ENCODE measurements around the gene MTMR11. TPM values are rescaled to one million over a fixed set of nuclear protein-coding genes. Genes with fewer than 3 reads are reported as not detected.
"Not testable (repeated sequence)": the region's sequence is repeated elsewhere in the genome, so short reads cannot be mapped to it uniquely, and the experiment has no call there.

The MTMR11 gene
- total RNA-seq, 2 donors from 2014 or later = 18.4 to 23.7 TPM

DNA sequence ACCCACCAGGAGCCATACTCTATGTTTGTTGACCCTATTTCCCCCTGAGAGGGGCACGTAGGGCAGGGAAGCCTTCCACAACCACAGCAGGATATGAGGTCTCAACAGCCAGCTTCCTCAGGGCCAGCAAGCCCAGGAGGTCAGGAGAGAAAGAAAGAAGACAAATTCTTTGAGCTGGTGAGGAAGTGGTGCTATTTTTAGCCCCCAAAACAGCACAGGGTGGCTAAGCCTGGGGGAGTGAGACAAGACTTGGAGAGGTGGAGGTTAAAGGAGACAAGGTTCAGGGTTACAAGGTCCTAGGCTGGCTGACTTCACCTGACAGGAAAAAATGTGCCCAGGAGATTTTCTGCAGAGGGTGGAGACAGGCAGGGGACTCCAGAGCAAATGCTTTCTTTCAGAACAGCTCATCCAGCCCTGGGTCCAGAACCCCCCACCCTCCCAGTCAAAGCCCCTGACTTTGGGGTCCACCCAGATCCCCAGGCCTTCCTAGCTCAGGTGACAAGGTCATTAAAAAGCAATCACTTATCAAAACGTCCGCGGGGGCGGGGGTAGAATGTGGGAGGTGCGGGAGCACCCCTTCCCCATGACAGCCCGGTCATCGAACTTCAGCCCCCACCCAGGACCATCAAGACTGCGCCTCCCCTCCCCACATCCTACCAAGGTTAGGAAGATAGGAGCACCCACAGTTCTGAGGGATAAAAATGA lies 20.3 kb downstream of the MTMR11 start:
- no peak for DNase-seq (ENCODE audit: low spot score)
- intact Hi-C loops (cut with DNase I) = no loop called here

DNA sequence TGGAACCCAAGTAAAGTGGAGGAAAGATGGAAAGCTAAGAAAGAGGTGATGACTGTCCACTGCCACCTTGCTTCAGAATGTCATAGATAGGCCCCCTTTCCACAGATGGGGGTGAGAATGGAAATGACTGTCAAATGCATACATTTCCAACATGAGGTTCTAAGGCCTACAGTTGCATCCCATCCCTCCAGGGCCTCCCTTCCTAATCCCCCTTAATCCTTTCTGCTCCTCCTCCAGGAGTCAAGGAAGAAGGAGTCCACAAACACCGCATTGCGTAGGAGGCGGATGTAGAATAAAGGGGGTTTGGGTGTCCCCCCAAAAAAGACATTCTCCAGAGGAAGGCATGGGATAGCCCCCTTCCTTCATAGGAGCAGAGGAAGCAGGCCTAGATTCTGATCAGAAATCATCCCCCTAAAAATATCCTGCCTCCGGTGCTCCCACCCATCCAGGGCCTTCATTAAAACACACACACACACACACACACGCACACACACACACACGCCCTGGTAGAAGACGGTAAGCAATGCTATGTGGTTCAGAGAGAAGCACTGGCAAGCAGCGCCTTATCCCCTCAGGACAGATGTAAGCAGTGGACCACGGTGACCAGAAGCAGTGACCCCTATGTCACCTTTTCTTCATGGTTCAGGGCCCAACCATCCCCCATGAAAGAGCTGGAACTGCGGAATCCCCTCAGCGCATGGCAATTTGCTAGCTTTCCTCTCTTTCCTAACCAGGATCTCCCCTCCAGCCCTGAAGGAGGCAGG lies 21.1 kb downstream of the MTMR11 start:
- intact Hi-C loops (cut with DNase I) = no loop called here
- DNase-seq (ENCODE audit: low spot score) = no peak

DNA sequence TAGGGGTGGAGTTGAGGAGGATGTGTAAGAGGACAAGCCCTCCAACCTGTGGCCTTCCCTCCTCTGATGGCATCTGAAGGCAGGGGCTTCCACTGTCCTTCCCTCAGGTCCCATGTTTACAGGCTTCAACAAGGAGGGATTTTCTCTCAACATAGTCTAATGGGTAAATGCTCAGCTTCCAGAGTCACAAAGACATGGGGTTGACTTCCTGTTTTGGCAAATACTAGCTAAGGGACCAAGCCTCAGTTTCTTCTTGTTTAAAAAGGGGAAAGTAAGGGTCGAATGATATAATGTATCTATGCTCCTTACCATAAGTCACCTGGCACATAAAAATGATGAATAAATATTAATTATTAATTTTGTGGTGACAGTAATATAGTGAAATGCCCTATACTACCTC lies 22.1 kb downstream of the MTMR11 start:
- intact Hi-C loops (cut with DNase I) = no loop called here
- no peak for DNase-seq (ENCODE audit: low spot score)

DNA sequence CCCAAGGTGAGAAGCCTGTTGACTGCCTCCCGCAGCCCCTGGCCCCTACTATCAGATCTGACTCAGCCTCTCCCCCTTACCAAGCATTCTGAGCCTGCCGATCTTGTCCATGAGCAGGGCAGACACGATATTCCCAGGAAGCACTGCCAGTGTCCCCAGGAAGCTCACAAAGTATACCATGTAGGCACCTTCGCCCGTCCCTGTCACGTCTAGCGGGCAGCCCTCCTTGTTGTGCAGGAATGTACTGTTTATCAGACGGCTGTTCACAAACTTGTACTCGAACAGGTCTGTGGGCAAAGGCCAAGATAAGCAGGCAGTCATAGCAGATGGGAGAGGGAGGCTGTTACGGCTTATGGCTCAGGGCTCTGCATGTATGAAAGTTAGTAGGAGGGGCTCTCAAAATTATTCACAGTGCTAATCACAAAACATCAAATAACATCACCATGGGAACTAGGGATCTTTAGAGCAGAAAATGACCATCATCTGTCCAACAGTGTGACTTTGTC lies 30.1 kb downstream of the MTMR11 start:
- intact Hi-C loops (cut with DNase I) = no loop called here
- DNase-seq (ENCODE audit: low spot score) = no peak

DNA sequence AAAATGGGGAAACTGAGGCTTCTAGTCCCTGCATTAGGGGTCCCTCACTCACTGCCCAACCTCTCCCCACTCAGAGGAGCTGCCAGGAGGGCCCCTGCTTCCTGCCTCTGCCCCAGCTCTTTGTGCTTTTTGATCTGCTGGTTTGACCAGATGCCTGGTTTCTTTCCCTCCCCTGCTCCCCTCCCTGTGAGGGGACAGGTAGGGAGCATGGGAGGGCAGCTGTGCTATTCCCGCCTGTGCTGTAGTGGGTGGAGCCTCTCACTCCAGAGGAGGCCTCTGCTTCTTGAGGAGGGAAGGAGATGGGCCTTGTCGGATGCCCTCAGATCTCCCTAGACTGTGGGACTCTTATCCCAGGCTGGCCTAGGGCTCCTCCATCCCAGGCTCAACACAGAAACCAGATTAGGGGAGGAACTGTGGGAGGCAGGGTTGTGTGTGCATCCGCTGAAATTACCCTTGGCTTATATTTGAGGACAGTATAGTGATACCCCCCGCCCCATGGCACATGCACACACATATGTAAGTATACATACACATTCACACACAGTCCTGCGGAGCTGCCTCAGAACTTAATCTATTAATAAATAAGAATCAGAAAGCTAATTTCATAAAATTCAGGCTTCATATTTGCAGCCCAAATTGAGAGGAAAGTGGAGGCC lies 32.7 kb downstream of the MTMR11 start:
- no peak for DNase-seq (ENCODE audit: low spot score)
- intact Hi-C loops (cut with DNase I) = no loop called here

DNA sequence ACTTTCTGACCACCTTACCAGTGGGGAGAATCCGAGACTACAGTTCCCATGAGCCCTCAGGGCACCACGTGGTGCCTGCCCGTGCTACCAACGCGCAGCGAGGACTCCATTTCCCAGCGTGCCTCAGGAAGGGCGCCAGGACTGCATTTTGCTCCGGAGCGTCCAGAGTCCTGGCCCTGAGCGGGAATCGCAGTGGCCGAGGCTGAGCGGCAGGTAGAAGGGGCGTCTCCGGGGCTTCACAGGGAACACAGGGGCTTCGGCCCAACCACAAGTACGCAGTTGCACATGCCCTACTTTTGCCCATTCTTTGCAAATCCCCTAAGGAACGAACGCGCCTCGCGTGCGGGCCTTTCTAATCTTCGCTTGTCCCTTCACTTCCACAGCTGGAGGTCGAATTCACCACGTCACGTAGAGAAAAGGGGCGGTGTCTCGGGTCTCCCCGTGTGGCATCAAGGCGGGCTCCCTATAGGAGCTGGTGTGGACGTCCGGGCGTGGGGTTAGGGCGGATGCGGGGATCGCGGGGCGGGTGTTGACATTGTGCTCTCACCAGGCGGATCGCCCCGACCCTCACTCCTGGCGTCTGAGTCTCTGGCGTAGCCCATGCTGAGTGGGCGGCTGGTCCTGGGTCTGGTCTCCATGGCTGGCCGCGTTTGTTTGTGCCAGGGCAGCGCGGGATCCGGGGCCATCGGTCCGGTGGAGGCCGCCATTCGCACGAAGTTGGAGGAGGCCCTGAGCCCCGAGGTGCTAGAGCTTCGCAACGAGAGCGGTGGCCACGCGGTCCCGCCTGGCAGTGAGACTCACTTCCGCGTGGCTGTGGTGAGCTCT lies 37.0 kb downstream of the MTMR11 start, which contains the start of gene BOLA1:
BOLA1 (plus strand) TSS at position 109 of the 825 bp plus-strand sequence; CDS start at position 601, 492 bp downstream.
- peak; percentile 98 for DNase-seq (ENCODE audit: low spot score)
- intact Hi-C loops (cut with DNase I) = no loop called here

DNA sequence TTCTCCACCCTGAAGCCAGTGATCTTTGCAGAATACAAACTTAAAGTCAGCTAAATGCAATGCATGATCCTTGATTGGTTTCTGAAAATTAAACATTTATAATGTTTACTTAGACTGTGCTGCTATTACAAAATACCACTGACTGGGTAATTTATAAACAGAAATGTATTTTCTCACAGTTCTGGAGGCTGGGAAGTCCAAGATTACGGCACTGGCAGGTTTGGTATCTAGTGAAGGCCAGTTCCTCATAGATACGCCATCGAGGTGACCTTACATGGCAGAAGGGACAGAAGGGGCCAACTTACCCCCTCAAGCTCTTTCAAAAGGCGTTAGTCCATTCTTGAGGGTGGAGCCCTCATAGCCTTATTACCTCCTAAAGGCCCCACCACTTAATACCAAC lies 40.1 kb downstream of the MTMR11 start:
- intact Hi-C loops (cut with DNase I) = no loop called here
- no peak for DNase-seq (ENCODE audit: low spot score)

DNA sequence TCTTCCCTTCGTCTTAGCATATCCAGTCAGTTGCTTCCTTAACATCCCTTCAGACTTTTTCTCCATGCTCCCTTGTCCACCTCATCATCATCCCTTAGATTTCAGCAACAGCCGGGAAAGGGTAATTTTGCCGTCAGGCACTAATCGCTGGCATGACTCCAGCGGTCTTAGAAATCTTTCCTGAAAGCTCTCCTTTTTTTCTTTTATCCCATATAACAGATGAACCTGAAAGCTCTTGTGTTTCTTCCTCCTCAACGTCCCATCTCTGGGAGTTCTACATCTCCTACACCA lies 47.7 kb downstream of the MTMR11 start:
- no peak for DNase-seq (ENCODE audit: low spot score)
- intact Hi-C loops (cut with DNase I) = no loop called here

DNA sequence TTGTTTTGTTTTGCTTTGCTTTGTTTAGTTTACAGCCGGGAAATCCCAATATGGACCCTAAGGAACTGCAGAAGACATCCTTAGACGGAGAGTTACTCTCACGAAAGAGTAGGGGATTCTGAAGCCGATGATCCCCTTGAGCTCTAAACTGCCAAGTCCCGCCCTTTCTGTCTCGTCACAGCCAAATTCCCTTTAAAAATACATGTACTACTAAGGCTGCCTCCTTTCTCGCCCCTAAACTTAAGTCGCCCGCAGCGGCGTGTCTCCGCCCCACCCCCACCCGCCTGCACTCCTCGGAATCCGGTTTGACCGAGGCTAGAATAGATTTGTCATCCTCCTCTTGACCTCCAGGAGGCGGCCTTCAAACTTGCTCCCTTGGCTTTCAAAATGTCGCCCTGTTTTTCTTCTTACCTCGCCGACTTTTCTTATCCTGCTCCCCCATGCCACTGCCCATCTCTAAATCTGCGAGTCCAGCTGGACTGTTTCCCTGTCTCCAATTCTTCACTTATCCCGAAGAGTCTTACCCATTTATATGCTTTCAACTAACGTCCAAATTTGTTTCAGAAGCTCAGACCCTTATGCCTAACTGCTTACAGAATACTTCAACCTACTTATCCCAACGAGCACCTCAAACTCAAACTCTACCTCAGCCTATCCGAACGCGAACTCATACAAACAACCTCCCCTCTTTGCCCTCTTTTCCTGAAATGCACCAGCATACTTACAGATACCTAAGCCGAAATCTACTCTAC lies 48.3 kb downstream of the MTMR11 start:
- intact Hi-C loops (cut with DNase I) = no loop called here

DNA sequence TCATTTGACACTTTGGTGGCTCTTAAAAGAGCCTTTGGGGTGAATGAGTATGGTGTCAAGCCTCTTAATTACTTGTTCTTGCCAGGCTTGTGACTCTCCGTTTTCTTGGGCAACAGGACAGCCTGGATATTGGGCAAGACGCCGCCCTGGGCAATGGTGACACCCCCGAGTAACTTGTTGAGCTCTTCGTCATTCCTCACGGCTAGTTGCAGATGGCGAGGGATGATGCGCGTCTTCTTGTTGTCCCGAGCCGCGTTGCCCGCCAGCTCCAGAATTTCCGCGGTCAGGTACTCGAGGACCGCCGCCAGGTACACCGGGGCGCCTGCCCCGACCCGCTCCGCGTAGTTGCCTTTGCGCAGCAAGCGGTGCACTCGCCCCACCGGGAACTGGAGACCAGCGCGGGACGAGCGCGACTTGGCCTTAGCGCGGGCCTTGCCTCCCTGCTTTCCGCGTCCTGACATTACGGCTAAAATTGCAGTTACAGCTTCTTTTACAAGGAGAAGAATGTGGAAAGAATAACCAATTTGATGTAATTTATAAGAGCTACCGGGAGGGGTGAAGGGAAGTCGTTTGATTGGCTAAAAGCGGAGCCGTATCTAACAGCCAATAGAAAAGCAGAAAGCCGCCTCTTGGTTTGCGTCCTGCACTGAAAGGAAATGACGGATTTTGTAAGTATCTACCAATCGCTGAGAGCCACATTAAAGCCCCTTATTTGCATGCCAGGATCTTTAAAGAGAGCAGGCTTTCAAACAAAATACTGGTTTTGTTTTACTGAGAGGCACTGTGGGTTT lies 49.0 kb downstream of the MTMR11 start:
- intact Hi-C loops (cut with DNase I) = no loop called here
- peak; percentile 91 for DNase-seq (ENCODE audit: low spot score)

More for the DNA sequence above, 48.3 kb downstream of the MTMR11 start:
- DNase-seq (ENCODE audit: low spot score) = peak; percentile 94

DNA sequence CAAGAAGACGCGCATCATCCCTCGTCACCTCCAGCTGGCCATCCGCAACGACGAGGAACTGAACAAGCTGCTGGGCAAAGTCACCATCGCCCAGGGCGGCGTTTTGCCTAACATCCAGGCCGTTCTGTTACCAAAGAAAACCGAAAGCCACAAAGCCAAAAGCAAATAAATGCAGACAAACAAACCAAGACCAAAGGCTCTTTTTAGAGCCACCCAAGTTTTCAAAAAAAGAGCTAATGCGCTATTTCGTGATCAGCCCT lies 49.6 kb downstream of the MTMR11 start:
- intact Hi-C loops (cut with DNase I); DNase-seq (ENCODE audit: low spot score): not testable (repeated sequence)

DNA sequence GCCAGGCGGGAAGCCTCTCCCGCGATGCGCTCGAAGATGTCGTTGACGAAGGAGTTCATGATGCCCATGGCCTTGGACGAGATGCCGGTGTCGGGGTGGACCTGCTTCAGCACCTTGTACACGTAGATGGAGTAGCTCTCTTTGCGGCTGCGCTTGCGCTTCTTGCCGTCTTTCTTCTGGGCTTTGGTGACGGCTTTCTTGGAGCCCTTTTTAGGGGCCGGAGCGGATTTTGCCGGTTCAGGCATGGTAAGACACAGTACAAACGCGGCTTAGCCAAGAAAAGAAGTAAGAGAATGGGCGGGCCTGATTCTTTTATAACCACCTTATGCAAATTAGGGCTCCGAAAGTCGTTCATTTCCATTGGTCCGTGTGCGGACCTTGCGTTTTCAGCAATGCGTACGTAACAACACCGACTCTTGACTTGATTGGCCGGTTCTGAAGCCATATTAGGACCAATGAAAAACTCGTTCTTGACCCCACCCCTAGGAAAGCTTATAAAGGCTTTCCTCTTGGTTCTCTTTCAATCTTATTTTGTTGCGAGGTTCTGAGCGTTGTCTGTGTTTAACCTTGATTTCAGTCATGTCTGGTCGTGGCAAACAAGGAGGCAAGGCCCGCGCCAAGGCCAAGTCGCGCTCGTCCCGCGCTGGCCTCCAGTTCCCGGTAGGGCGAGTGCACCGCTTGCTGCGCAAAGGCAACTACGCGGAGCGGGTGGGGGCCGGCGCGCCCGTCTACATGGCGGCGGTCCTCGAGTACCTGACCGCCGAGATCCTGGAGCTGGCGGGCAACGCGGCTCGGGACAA lies 50.1 kb downstream of the MTMR11 start:
- DNase-seq (ENCODE audit: low spot score) = peak; percentile 93
- intact Hi-C loops (cut with DNase I) = no loop called here

DNA sequence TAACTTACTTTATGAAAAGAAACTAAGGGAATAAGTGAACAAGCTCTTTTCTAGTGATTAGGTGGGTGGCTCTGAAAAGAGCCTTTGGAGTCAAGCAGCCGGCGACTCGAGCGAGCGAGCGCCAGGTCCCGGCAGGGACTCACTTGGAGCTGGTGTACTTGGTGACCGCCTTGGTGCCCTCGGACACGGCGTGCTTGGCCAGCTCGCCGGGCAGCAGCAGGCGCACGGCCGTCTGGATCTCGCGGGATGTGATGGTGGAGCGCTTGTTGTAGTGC lies 50.6 kb downstream of the MTMR11 start:
- DNase-seq (ENCODE audit: low spot score); intact Hi-C loops (cut with DNase I): not testable (repeated sequence)

DNA sequence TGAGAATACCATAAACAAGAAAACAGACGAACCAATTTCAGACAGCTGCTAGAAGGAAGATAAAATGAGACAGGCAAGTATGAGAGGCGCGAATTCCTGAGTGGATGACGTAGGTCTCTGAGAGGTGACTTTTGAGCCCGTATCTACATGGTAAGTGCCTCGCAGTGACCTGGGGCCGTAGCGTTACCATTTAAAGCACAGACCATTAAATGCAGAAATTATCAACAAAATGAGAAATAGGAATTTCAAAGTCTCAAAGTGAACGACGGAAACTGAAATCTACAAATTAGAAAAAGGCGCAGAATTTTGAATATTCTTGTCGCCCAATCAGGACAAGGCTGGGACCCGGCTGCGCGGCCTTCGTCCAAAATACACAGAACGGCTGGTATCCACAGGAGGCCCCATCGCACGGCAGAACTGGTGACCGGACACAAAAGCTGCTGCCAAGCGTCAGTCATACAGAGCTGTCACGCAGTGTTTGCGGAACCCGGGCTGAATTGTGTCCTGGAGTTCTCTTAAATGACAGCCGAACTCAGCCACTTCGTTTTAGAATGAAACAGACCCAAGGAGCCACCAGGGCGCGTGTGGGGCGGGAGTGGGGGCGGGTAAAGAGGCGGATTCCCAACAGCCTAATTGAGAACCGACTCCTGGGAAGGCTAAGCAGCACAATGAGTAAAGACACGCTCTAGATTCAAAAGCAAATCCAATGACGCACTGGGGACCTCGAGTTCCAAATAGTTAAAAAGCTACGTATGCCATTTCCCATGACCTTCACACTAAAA lies 51.1 kb downstream of the MTMR11 start:
- DNase-seq (ENCODE audit: low spot score) = peak; percentile 97
- intact Hi-C loops (cut with DNase I) = no loop called here

DNA sequence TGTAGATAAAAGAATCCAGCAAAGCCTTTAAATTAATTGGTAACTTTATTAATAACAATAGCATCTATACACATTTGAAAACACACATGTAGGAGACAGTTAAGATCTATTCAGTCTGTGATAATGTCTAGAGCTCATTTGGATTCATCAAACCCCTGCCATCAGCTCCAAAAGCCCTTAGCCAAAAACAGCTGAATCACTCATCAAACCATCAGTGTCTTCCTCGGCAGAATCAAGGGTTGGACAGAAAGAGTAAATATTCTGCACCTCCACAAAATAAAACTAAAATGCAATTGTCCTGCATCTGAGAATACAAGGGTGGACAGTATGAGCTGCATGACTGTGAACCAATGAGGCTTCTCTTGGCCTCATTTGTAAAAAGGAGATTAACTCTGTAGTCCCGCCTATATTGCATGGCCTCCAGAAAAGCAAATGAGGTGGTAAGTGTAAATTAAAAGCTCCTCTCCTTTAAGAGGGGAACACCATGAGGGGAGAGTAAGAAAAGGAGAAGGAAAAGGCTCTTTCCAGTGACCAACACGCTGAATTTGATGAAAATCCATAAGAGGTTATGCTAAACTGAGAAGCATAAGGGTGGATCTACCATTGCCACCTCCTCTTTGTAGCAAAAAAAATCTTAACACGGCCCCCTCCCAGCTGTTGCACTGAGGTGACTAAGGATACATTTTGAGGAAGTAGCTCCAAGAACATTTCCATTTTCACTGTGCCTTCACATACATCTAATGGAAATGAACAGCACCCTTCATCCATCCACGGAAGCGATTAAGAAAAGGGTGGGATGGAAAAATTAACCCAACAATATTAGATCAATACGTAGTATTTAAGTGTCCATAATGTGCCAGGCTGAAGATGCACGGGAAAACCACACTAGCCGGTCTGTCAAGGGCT lies 52.0 kb downstream of the MTMR11 start:
- DNase-seq (ENCODE audit: low spot score) = no peak
- intact Hi-C loops (cut with DNase I) = no loop called here

Data from posterior vena cava (tissue), 2 donors.